GM21423 (cell line): ENCODE results near the gene C6orf141.
A peak's percentile ranks its signal among the peaks of the same experiment; 100 is the strongest.

ENCODE experiments used
- ATAC-seq: cut with Tn5 transposase; IDR thresholded peaks from one replicate; pipeline ENCODE4 v1.9.1; 2021; ENCODE audit warnings: mild to moderate bottlenecking, moderate library complexity; ENCODE audit not compliant: unreplicated experiment

Gene C6orf141

GRCh38 chr6:49550492-49551077 lies at the start of gene C6orf141:
C6orf141 (plus strand) TSS chr6:49550668; CDS start chr6:49550793, 125 bp downstream.
- ATAC-seq, result peak; percentile 77

- no peak for ATAC-seq
Measured at GRCh38 chr6:49504666-49505065, 45.8 kb upstream of the C6orf141 start.

GRCh38 chr6:49506569-49507111 lies 43.8 kb upstream of the C6orf141 start:
- no peak for ATAC-seq

- no peak for ATAC-seq
Measured at GRCh38 chr6:49509342-49509741, 41.1 kb upstream of the C6orf141 start.

- ATAC-seq, result no peak
Measured at GRCh38 chr6:49513153-49513989, 37.1 kb upstream of the C6orf141 start.

GRCh38 chr6:49514571-49515484 lies 35.6 kb upstream of the C6orf141 start:
- no peak for ATAC-seq

GRCh38 chr6:49515485-49516146 lies 34.9 kb upstream of the C6orf141 start:
- no peak for ATAC-seq

GRCh38 chr6:49516147-49516505 lies 34.3 kb upstream of the C6orf141 start:
- no peak for ATAC-seq

- ATAC-seq, result no peak
Measured at GRCh38 chr6:49517919-49518318, 32.5 kb upstream of the C6orf141 start.

- ATAC-seq, result peak; percentile 89
Measured at GRCh38 chr6:49519660-49520059, 30.8 kb upstream of the C6orf141 start.

GRCh38 chr6:49522710-49523593 lies 27.5 kb upstream of the C6orf141 start:
- ATAC-seq, result no peak

GRCh38 chr6:49523901-49524300 lies 26.6 kb upstream of the C6orf141 start:
- ATAC-seq, result no peak

- no peak for ATAC-seq
Measured at GRCh38 chr6:49524541-49524940, 25.9 kb upstream of the C6orf141 start.

GRCh38 chr6:49526598-49526997 lies 23.9 kb upstream of the C6orf141 start:
- no peak for ATAC-seq

- ATAC-seq, result no peak
Measured at GRCh38 chr6:49527320-49527719, 23.1 kb upstream of the C6orf141 start.

GRCh38 chr6:49528571-49528970 lies 21.9 kb upstream of the C6orf141 start:
- no peak for ATAC-seq

GRCh38 chr6:49530141-49530776 lies 20.2 kb upstream of the C6orf141 start:
- no peak for ATAC-seq

- peak; percentile 90 for ATAC-seq
Measured at GRCh38 chr6:49531774-49532569, 18.5 kb upstream of the C6orf141 start.
